ENCODE data around the gene ZFC3H1.

Gene ZFC3H1

GRCh38 chr12:71685914-71686657 lies 22.4 kb upstream of the ZFC3H1 start, which contains the start of gene TMEM19:
Gene TMEM19, plus strand, starts transcription at chr12:71686082. Its CDS starts 599 bp downstream, at chr12:71686681.
- peak within 1 kb of the TSS; percentile 98 for H3K27ac ChIP-seq (ENCODE audit: low read depth, low read length)
- no peaks in the 10 kb centered on the region for H3K9me3 ChIP-seq (ENCODE audit: control insufficient read depth, insufficient read depth, low read length)
- H3K4me1 ChIP-seq (ENCODE audit: control insufficient read depth, low read length), result peaks cover 62% of the 10 kb centered on the region
- peaks cover 46% of the 10 kb centered on the region for H3K79me2 ChIP-seq (ENCODE audit: control insufficient read depth, low read length)
- peaks cover 38% of the 10 kb centered on the region for H3F3A ChIP-seq (ENCODE audit: control insufficient read depth, insufficient read depth)
- peak within 1 kb of the TSS; percentile 81 for H3K4me3 ChIP-seq (ENCODE audit: low read length)
- H3K27me3 ChIP-seq (ENCODE audit: control insufficient read depth, low read length), result no peaks in the 10 kb centered on the region
- peaks cover 22% of the 10 kb centered on the region for H3K36me3 ChIP-seq (ENCODE audit: control insufficient read depth, low read length)
- no peaks in the 10 kb centered on the region for H4K20me1 ChIP-seq (ENCODE audit: control insufficient read depth, insufficient read depth, low read depth, low read length)
- peak; percentile 44 for TF ChIP-seq CTCF (IDR thresholded peaks at IDR 0.05; ENCODE audit: low read depth, low read length, poor library complexity, severe bottlenecking)
- TF ChIP-seq EZH2phosphoT487 (IDR thresholded peaks at IDR 0.05; ENCODE audit: borderline replicate concordance, low read length), result no peak
- no peaks in the 10 kb centered on the region for H3K9me2 ChIP-seq (replicated peaks; ENCODE audit: control insufficient read depth, low read length)
- peak within 1 kb of the TSS; percentile 89 for H3K4me2 ChIP-seq (ENCODE audit: low read length)

GRCh38 chr12:71685312-71685906 lies 21.8 kb upstream of the ZFC3H1 start:
- no peaks in the 10 kb centered on the region for H3K9me2 ChIP-seq (replicated peaks; ENCODE audit: control insufficient read depth, low read length)
- peak overlapping the region; percentile 81 for H3K4me3 ChIP-seq (ENCODE audit: low read length)
- peaks cover 39% of the 10 kb centered on the region for H3K79me2 ChIP-seq (ENCODE audit: control insufficient read depth, low read length)
- no peaks in the 10 kb centered on the region for H3K27me3 ChIP-seq (ENCODE audit: control insufficient read depth, low read length)
- H3K36me3 ChIP-seq (ENCODE audit: control insufficient read depth, low read length), result peaks cover 16% of the 10 kb centered on the region
- TF ChIP-seq CTCF (IDR thresholded peaks at IDR 0.05; ENCODE audit: low read depth, low read length, poor library complexity, severe bottlenecking), result no peak
- TF ChIP-seq EZH2phosphoT487 (IDR thresholded peaks at IDR 0.05; ENCODE audit: borderline replicate concordance, low read length), result no peak
- no peaks in the 10 kb centered on the region for H4K20me1 ChIP-seq (ENCODE audit: control insufficient read depth, insufficient read depth, low read depth, low read length)
- H3K4me1 ChIP-seq (ENCODE audit: control insufficient read depth, low read length), result peaks cover 62% of the 10 kb centered on the region
- H3K9me3 ChIP-seq (ENCODE audit: control insufficient read depth, insufficient read depth, low read length), result no peaks in the 10 kb centered on the region
- H3F3A ChIP-seq (ENCODE audit: control insufficient read depth, insufficient read depth), result peaks cover 39% of the 10 kb centered on the region
- H3K4me2 ChIP-seq (ENCODE audit: low read length), result peak overlapping the region; percentile 89
- peak overlapping the region; percentile 98 for H3K27ac ChIP-seq (ENCODE audit: low read depth, low read length)

- H3F3A ChIP-seq (ENCODE audit: control insufficient read depth, insufficient read depth), result peaks cover 38% of the 10 kb centered on the region
- peak overlapping the region; percentile 89 for H3K4me2 ChIP-seq (ENCODE audit: low read length)
- peaks cover 26% of the 10 kb centered on the region for H3K79me2 ChIP-seq (ENCODE audit: control insufficient read depth, low read length)
- H3K27ac ChIP-seq (ENCODE audit: low read depth, low read length), result no peak overlapping the region
- no peaks in the 10 kb centered on the region for H3K9me3 ChIP-seq (ENCODE audit: control insufficient read depth, insufficient read depth, low read length)
- no peaks in the 10 kb centered on the region for H3K9me2 ChIP-seq (replicated peaks; ENCODE audit: control insufficient read depth, low read length)
- no peak overlapping the region for H3K4me3 ChIP-seq (ENCODE audit: low read length)
- peaks cover 62% of the 10 kb centered on the region for H3K4me1 ChIP-seq (ENCODE audit: control insufficient read depth, low read length)
- TF ChIP-seq EZH2phosphoT487 (IDR thresholded peaks at IDR 0.05; ENCODE audit: borderline replicate concordance, low read length) (no peak), CTCF (IDR thresholded peaks at IDR 0.05; ENCODE audit: low read depth, low read length, poor library complexity, severe bottlenecking) (no peak)
- peaks cover 4% of the 10 kb centered on the region; the same call in 1 of the 2 replicates for H3K36me3 ChIP-seq (ENCODE audit: control insufficient read depth, low read length)
- H3K27me3 ChIP-seq (ENCODE audit: control insufficient read depth, low read length), result no peaks in the 10 kb centered on the region
- H4K20me1 ChIP-seq (ENCODE audit: control insufficient read depth, insufficient read depth, low read depth, low read length), result no peaks in the 10 kb centered on the region
Measured at GRCh38 chr12:71684081-71684480, 20.4 kb upstream of the ZFC3H1 start.
